ENCODE measurements around the gene NKD1. TPM values are rescaled to one million over a fixed set of nuclear protein-coding genes. Genes with fewer than 3 reads are reported as not detected.

NKD1 gene
- total RNA-seq, 1 experiment from 2014 or later, result 0.44 TPM

DNA sequence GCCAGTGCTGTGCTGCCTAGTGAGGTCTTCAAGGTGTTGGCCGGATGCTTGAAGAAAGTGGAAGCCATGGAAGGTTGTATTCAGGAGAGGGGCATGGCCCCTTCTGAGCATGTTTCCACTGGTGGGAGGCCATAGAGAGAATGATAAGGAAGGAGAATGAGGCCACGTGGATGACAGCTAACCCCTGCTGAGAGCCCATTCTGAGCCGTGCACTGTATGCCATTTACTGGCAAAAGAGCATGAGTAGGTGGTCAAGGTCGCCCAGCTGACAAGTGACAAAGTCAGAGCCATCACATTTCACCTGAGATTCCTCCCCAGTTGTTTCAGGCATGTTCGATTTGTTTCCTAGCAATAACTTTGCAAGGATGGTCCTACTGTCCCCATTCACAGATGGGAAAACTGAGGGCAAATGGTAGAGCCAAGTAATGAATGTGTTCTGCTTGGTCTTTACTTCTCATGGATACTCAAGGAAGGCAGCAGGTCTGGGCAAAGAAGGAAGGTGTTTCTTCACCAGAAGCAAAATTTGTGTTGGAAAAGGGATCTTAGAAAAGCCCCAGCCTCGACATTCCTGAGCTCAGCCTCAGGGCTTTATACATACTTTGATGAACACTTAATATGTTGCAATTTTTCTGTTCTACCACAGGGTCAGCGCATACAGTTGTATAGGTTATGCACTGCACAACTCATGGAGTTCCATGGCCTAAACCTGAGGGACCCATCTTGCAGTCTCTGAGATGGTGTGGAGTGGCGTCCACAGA is 10.5 kb upstream of the NKD1 start:
- Histone ChIP-seq H3K27me3 (ENCODE audit: insufficient read depth, low read depth) (no peaks in the 10 kb centered on the region), H3K79me2 (ENCODE audit: low read depth) (no peaks in the 10 kb centered on the region), H3K9me3 (ENCODE audit: insufficient read depth, low read depth) (no peaks in the 10 kb centered on the region), H3F3A (ENCODE audit: insufficient read depth, low read depth) (no peaks in the 10 kb centered on the region; the same call in 1 of the 2 replicates), H4K20me1 (ENCODE audit: insufficient read depth) (no peaks in the 10 kb centered on the region), H3K36me3 (ENCODE audit: low read depth) (no peaks in the 10 kb centered on the region), H3K9me2 (ENCODE audit: insufficient read depth) (no peaks in the 10 kb centered on the region), H3K27ac (no peak overlapping the region), H2AFZ (no peak overlapping the region), H3K4me3 (no peak overlapping the region), H3K4me1 (replicated peaks; ENCODE audit: insufficient read depth) (peaks cover 20% of the 10 kb centered on the region), H3K4me2 (peak overlapping the region; percentile 39; the same call in 1 of the 2 replicates)
- CTCF ChIA-PET, result no interaction called here
- intact Hi-C loops (cut with micrococcal nuclease; ENCODE audit: unreplicated experiment), result no loop called here
- POLR2A ChIA-PET (ENCODE audit: unreplicated experiment), result no interaction called here
- peak in 1 of 2 experiments; percentile 62 for DNase-seq
- no peak for TF ChIP-seq CTCF (conservative IDR thresholded peaks at IDR 0.05)
- no peak for TF ChIP-seq EZH2 (IDR thresholded peaks at IDR 0.05; ENCODE audit: low read depth)
- no TSS peak for BruUV-seq (replicated peaks)

GRCh38 chr16:50538411-50539052 is 9.7 kb upstream of the NKD1 start:
- Histone ChIP-seq H3K9me2 (ENCODE audit: insufficient read depth) (no peaks in the 10 kb centered on the region), H3K4me3 (no peak overlapping the region), H3K27me3 (ENCODE audit: insufficient read depth, low read depth) (no peaks in the 10 kb centered on the region), H3K4me1 (replicated peaks; ENCODE audit: insufficient read depth) (peaks cover 20% of the 10 kb centered on the region), H3K27ac (no peak overlapping the region), H3K4me2 (peak overlapping the region; percentile 39), H3F3A (ENCODE audit: insufficient read depth, low read depth) (no peaks in the 10 kb centered on the region; the same call in 1 of the 2 replicates), H4K20me1 (ENCODE audit: insufficient read depth) (no peaks in the 10 kb centered on the region), H3K36me3 (ENCODE audit: low read depth) (no peaks in the 10 kb centered on the region), H3K9me3 (ENCODE audit: insufficient read depth, low read depth) (no peaks in the 10 kb centered on the region; the same call in 1 of the 2 replicates), H2AFZ (no peak overlapping the region), H3K79me2 (ENCODE audit: low read depth) (no peaks in the 10 kb centered on the region)
- BruUV-seq (replicated peaks), result no TSS peak
- TF ChIP-seq CTCF (conservative IDR thresholded peaks at IDR 0.05), result no peak
- ChIA-PET POLR2A (ENCODE audit: unreplicated experiment) (no interaction called here), CTCF (no interaction called here)
- intact Hi-C loops (cut with micrococcal nuclease; ENCODE audit: unreplicated experiment), result no loop called here
- peak; percentile 53 to 71 for DNase-seq

- Histone ChIP-seq H4K20me1 (ENCODE audit: insufficient read depth) (no peaks in the 10 kb centered on the region), H3K4me3 (no peak overlapping the region), H3K9me3 (ENCODE audit: insufficient read depth, low read depth) (no peaks in the 10 kb centered on the region; the same call in 1 of the 2 replicates), H3K36me3 (ENCODE audit: low read depth) (no peaks in the 10 kb centered on the region), H3K27me3 (ENCODE audit: insufficient read depth, low read depth) (no peaks in the 10 kb centered on the region), H3F3A (ENCODE audit: insufficient read depth, low read depth) (no peaks in the 10 kb centered on the region; the same call in 1 of the 2 replicates), H3K4me1 (replicated peaks; ENCODE audit: insufficient read depth) (peaks cover 20% of the 10 kb centered on the region), H2AFZ (no peak overlapping the region), H3K79me2 (ENCODE audit: low read depth) (no peaks in the 10 kb centered on the region), H3K9me2 (ENCODE audit: insufficient read depth) (no peaks in the 10 kb centered on the region), H3K27ac (no peak overlapping the region), H3K4me2 (peak overlapping the region; percentile 39; the same call in 1 of the 2 replicates)
- TF ChIP-seq CTCF (conservative IDR thresholded peaks at IDR 0.05), result no peak
- TF ChIP-seq EZH2 (IDR thresholded peaks at IDR 0.05; ENCODE audit: low read depth), result no peak
- no TSS peak for BruUV-seq (replicated peaks)
- no peak for DNase-seq
- POLR2A ChIA-PET (ENCODE audit: unreplicated experiment), result interaction anchor here (0.6 kb wide), 1 partner anchor 343 kb away, joined by 12 read pairs; no protein-coding TSS in a partner anchor
- CTCF ChIA-PET, result no interaction called here
- intact Hi-C loops (cut with micrococcal nuclease; ENCODE audit: unreplicated experiment), result no loop called here
These were observed 9.0 kb upstream of the NKD1 start for GRCh38 chr16:50539053-50539695.
